ENCODE data around the gene CREB5.
A peak's percentile ranks its signal among the peaks of the same experiment; 100 is the strongest.

CREB5 gene

DNA sequence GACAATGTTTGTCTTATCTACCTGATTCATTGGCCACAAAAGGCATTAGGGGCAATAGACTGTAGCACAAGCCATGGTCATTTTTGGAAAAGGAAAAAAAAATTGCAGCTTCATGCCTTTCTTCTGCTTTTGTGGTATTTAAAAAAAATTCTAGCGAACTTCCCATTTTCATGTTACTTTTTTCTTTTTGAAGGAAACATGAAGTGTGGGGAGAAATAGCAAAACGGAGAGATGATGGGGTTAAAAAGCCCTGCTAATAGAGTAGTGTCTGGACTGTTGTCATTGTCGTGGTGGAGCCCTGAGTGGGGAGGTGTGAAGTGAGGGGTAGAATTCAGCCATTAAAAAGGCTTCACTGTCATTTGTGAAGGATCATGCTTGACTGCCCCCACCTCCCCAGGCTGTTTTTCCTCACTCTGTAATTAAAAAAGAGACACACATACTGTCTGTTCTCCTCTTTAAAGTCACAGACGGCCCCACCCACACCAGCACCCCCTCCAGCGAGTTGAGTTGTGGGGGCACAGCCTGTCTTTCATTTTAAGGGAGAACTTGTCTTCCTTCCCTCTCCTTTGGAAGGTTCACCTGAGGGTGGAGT is 272.4 kb downstream of the CREB5 start:
- no peak for DNase-seq (ENCODE audit: low spot score)

DNA sequence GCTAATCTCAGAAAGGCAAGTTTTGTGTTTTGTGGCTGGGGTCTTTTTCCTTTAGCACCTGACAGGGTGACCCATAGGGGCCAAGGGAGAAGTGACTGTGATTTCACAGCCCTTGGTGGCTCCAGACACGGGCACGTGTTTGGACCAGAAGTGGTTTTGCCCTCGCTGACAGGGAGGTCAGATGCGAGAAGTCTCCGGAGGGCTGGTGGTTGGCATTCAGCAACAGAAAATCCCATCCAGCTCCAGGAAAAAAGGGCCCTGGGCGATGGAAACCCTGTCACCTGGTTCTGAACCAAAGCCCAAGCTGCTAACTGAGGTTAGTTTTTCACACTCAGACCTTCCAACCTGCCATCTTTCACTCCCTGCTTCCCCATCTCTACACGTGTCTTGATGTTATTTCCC is 272.9 kb downstream of the CREB5 start:
- DNase-seq (ENCODE audit: low spot score) = peak; percentile 2

GRCh38 chr7:28685644-28686417 is 273.5 kb downstream of the CREB5 start:
- DNase-seq (ENCODE audit: low spot score) = peak; percentile 69

DNA sequence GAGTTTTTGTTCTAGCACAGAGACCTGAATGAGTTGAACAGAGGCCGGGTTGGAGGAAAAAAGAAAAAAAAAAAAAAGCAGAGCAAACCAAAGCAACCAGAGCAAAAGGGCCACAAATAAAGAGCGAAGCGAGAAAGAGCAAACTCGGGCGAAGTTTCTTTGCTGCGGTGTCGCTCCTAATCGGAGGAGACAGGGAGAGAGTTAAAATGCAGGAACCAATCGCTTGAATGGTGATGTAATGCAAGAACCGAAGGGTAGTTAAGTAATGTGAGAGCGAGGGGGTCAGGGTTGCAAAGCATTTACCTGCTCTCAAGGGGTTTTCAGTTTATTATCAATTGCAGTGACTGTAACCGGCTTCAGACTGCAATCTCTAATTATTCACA is 274.1 kb downstream of the CREB5 start:
- peak; percentile 2 for DNase-seq (ENCODE audit: low spot score)

- DNase-seq (ENCODE audit: low spot score) = no peak
Measured at GRCh38 chr7:28687537-28687936, 275.2 kb downstream of the CREB5 start.

GRCh38 chr7:28688174-28688573 is 275.9 kb downstream of the CREB5 start:
- no peak for DNase-seq (ENCODE audit: low spot score)

DNA sequence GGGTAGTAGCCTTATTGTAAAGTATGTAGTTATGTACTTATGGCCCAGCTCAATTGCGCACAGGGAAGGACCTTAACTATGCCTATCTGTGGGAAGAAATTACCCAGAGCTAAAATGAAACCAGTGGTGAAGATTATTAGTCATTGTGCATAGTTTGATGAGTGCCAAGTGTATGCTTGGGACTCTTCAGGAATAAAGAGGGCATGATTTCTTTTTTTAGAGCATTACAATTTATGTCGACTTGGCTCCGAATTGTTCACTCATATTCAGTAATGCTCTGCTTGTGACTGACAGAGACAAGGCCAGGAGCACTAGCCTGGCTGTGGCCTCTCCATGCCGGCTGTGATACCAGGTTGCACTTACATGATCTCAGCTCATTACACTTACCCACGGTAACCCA is 276.3 kb downstream of the CREB5 start:
- DNase-seq (ENCODE audit: low spot score) = no peak

- DNase-seq (ENCODE audit: low spot score) = no peak
Measured at GRCh38 chr7:28695300-28696295, 283.3 kb downstream of the CREB5 start.

GRCh38 chr7:28697913-28698563 is 285.7 kb downstream of the CREB5 start:
- DNase-seq (ENCODE audit: low spot score) = no peak

- no peak for DNase-seq (ENCODE audit: low spot score)
Measured at GRCh38 chr7:28698840-28699239, 286.5 kb downstream of the CREB5 start.

GRCh38 chr7:28700096-28700495 is 287.8 kb downstream of the CREB5 start:
- no peak for DNase-seq (ENCODE audit: low spot score)

- DNase-seq (ENCODE audit: low spot score) = no peak
Measured at GRCh38 chr7:28700790-28701203, 288.5 kb downstream of the CREB5 start.

DNA sequence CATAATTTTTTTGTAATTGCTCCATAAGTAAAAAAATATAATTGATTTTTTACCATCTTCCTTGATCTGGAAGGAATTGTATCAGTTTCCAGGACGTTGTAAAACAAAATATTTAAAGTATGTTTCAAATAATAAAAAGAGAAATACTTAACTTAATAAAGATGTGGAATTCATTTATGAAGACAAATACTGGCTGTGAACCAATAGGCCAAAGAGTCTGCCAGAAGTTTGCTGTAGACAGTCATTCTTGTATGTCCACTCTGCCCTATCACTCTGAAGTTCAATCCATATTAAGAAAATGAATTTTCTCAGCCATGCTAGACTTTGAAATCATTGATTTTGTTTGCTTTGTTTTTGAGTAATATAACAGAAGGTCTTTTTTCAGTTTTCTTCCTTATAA is 289.4 kb downstream of the CREB5 start:
- no peak for DNase-seq (ENCODE audit: low spot score)

GRCh38 chr7:28702171-28702570 is 289.9 kb downstream of the CREB5 start:
- no peak for DNase-seq (ENCODE audit: low spot score)

DNA sequence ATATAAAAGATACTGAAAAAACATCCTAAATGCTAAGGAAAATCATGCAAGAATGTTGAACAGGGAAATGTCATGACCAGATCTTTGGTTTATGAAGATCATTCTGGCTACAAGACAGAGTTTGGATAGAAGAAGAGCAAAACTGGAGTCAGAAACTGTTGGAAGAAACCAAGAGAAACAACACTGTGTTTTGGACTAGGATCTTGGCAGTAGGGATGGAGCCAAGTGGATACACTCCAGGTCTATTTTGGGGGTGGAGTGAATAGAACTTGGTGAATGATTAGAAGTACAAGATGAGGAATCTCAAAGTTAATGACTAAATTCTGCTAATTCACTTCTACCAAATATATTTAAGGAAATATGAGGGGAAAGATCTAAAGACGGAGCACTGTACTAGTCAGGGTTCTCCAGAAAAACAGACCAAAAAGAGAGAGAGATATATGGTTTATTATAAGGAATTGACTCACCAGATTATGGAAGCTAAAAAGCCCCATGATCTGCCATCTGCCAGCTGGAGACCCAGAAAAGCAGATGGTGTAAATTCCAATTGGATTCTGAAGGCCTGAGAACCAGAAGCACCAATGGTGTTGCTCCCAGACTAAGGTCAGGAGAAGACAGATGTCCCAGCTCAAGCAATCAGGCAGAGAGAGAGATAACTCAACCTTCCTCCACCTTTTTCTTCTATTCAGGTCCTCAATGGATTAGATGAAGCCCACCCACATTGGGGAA is 290.9 kb downstream of the CREB5 start:
- no peak for DNase-seq (ENCODE audit: low spot score)

GRCh38 chr7:28704706-28705105 is 292.4 kb downstream of the CREB5 start:
- DNase-seq (ENCODE audit: low spot score) = no peak

- no peak for DNase-seq (ENCODE audit: low spot score)
Measured at GRCh38 chr7:28705350-28705749, 293.0 kb downstream of the CREB5 start.

GRCh38 chr7:28706584-28706983 is 294.3 kb downstream of the CREB5 start:
- DNase-seq (ENCODE audit: low spot score) = no peak

- DNase-seq (ENCODE audit: low spot score) = no peak
Measured at GRCh38 chr7:28707291-28707690, 295.0 kb downstream of the CREB5 start.

DNA sequence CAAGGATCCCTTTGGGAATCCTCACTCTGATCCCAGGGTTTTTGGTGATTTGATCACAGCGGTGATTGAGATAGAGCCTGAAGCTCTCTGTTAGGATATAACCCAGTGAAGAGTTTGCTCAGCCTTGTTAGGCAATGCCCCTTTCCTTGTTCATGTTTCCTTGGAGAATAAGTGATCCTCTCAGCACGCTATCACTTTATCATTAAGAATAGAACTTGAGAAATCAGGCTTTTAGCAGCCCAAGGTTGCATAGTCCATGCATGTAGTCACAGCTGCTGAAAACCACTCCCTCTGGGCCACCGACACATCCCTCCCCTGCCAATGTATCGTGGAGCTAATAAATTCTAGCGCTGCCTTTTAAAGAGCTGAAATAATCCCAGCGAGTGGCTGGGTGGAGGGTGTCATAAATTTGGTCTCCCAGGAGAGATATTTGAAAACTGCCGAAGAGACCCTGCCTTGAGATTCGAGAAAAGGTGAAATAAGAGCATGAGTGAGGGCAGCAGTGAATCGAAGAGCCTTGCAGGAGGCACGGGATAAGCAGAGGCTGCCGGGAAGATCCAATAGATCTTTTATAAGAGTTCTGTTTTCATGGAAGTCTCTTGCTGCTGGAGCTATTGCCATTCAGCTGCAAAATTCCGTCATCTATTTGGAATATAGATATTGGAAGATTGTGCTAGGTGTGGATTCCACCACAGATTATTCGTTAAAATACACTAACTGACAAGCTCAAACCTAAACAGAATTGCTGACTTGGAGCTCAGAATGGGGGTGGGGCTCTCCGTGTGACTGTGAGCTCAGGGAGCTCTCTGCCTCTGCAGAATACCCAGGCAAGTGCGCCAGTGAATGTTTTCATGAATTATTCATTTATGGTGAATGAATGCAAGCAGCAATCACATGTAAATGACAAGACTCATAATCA is 296.0 kb downstream of the CREB5 start:
- no peak for DNase-seq (ENCODE audit: low spot score)

Data from hepatic stellate cell (primary cell).